Measurements from ENCODE around the gene RMC1. TPM values are rescaled to one million over a fixed set of nuclear protein-coding genes. Genes with fewer than 3 reads are reported as not detected.
A peak's percentile ranks its signal among the peaks of the same experiment; 100 is the strongest.

Gene RMC1
- 58.4 and 71.2 TPM in 2 replicates for total RNA-seq

- ATAC-seq (ENCODE audit: low read depth) (peak; percentile 89), DNase-seq (peak; percentile 100)
- ChIA-PET CTCF (interaction anchor here (0.6 to 1.5 kb wide), 4 partner anchors 13 to 703 kb away, joined by 3 to 5 read pairs (median 4); no protein-coding TSS in a partner anchor), POLR2A (interaction anchor here (0.6 to 3.5 kb wide), 10 partner anchors 15 to 369 kb away, joined by 3 to 33 read pairs (median 8); partner anchors contain the start of genes NPC1 and RIOK3)
- Mint-ChIP-seq H3K27me3 (no peaks in the 10 kb centered on the region), H3K4me3 (peak within 1 kb of the TSS; percentile 93), H3K4me1 (peaks cover 75% of the 10 kb centered on the region), H3K9me3 (no peaks in the 10 kb centered on the region), H3K27ac (peak within 1 kb of the TSS; percentile 98), H3K36me3 (ENCODE audit: low read depth) (peaks cover 28% of the 10 kb centered on the region)
- intact Hi-C loops (cut with micrococcal nuclease), result loop anchor here (1.0 to 10.0 kb wide), 14 partner anchors 13 to 570 kb away; partner anchors contain the start of genes NPC1, RBBP8, RIOK3 and TTC39C
- TF ChIP-seq CTCF (IDR thresholded peaks at IDR 0.05), result no peak
Observed at GRCh38 chr18:23503038-23503962, at the start of gene RMC1. TSS of gene RMC1 (plus strand) at chr18:23503511. CDS start at chr18:23503619, 108 bp downstream.

- peaks cover 28% of the 10 kb centered on the region for H3K36me3 Mint-ChIP-seq (ENCODE audit: low read depth)
- DNase-seq (no peak), ATAC-seq (ENCODE audit: low read depth) (no peak)
- CTCF ChIA-PET, result interaction anchor here (1.0 to 1.5 kb wide), 4 partner anchors 9 to 43 kb away, joined by 3 to 5 read pairs (median 4); no protein-coding TSS in a partner anchor
- H3K9me3 Mint-ChIP-seq, result peaks cover 3% of the 10 kb centered on the region
- peak overlapping the region; percentile 87 for H3K27ac Mint-ChIP-seq
- peaks cover 74% of the 10 kb centered on the region for H3K4me1 Mint-ChIP-seq
- no peak for TF ChIP-seq CTCF (IDR thresholded peaks at IDR 0.05)
- H3K27me3 Mint-ChIP-seq, result no peaks in the 10 kb centered on the region
- POLR2A ChIA-PET, result interaction anchor here (0.6 to 2.5 kb wide), 12 partner anchors 9 to 1853 kb away, joined by 3 to 22 read pairs (median 6); partner anchors contain the start of genes ESCO1 and RMC1
- intact Hi-C loops (cut with micrococcal nuclease), result loop anchor here (1.0 to 2.0 kb wide), 5 partner anchors 16 to 520 kb away; partner anchors contain the start of genes NPC1, RBBP8 and RMC1
- peak overlapping the region; percentile 99 for H3K4me3 Mint-ChIP-seq
Observed at GRCh38 chr18:23453680-23454058, 49.6 kb upstream of the RMC1 start.

- intact Hi-C loops (cut with micrococcal nuclease), result no loop called here
- no peaks in the 10 kb centered on the region for H3K9me3 Mint-ChIP-seq
- POLR2A ChIA-PET, result no interaction called here
- no peak overlapping the region for H3K27ac Mint-ChIP-seq
- DNase-seq, result no peak
- no peaks in the 10 kb centered on the region for H3K27me3 Mint-ChIP-seq
- no peak overlapping the region for H3K4me3 Mint-ChIP-seq
- peaks cover 89% of the 10 kb centered on the region for H3K4me1 Mint-ChIP-seq
- CTCF ChIA-PET, result no interaction called here
- TF ChIP-seq CTCF (IDR thresholded peaks at IDR 0.05), result no peak
- H3K36me3 Mint-ChIP-seq (ENCODE audit: low read depth), result peaks cover 53% of the 10 kb centered on the region
- no peak for ATAC-seq (ENCODE audit: low read depth)
Observed at GRCh38 chr18:23456835-23457234, 46.5 kb upstream of the RMC1 start.

GRCh38 chr18:23458830-23459529, 44.3 kb upstream of the RMC1 start:
- Mint-ChIP-seq H3K27me3 (no peaks in the 10 kb centered on the region), H3K36me3 (ENCODE audit: low read depth) (peaks cover 67% of the 10 kb centered on the region), H3K4me1 (peaks cover 73% of the 10 kb centered on the region), H3K9me3 (no peaks in the 10 kb centered on the region), H3K27ac (no peak overlapping the region), H3K4me3 (no peak overlapping the region)
- ATAC-seq (ENCODE audit: low read depth) (no peak), DNase-seq (no peak)
- ChIA-PET CTCF (no interaction called here), POLR2A (interaction anchor here (0.7 kb wide), 1 partner anchor 534 kb away, joined by 3 read pairs; no protein-coding TSS in a partner anchor)
- intact Hi-C loops (cut with micrococcal nuclease), result no loop called here
- no peak for TF ChIP-seq CTCF (IDR thresholded peaks at IDR 0.05)

Measured in activated B cell treated with CpG ODN at 0.5 μM for 24 hours (primary cell).